Gastrocnemius medialis (tissue), 4 donors: ENCODE results near the gene ALB.

Experiments
- CTCF ChIP-seq, 5 experiments: fragments of 450-650 bp in 3 of 5; fragments of 200-600 bp in 2 of 5; sonication (generic) in 2 of 5; IDR thresholded peaks in 4 of 5; conservative IDR thresholded peaks in 1 of 5; 1 replicate in 4 of 5; 2 replicates in 1 of 5; pipeline ENCODE4 v1.5.1; 2016 to 2019; ENCODE audit warnings: antibody characterized with exemption in 5 of 5, mild to moderate bottlenecking in 3 of 5, moderate library complexity in 3 of 5
- POLR2A ChIP-seq, 2 donors: fragments of 450-650 bp; IDR thresholded peaks; one replicate each; pipeline ENCODE4 v1.6.1; 2017; ENCODE audit warnings: antibody characterized with exemption in 2 of 2, mild to moderate bottlenecking in 2 of 2, moderate library complexity in 2 of 2

GRCh38 chr4:73450398-73451004 is 46.4 kb downstream of the ALB start:
- TF ChIP-seq CTCF (IDR thresholded peaks at IDR 0.05 in 4 of 5, conservative IDR thresholded peaks at IDR 0.05 in 1 of 5), result no peak
- no peak for TF ChIP-seq POLR2A (IDR thresholded peaks at IDR 0.05)
